GM18526 (cell line): ENCODE data around the gene GJA3.

ENCODE experiments used
- POLR2A ChIP-seq: IDR thresholded peaks from 3 replicates; pipeline ENCODE4 v1.6.1; 2011; ENCODE audit not compliant: insufficient read length; ENCODE audit errors: extremely low read depth

Gene GJA3

GRCh38 chr13:20146381-20146780 lies 14.5 kb downstream of the GJA3 start:
- no peak for TF ChIP-seq POLR2A

GRCh38 chr13:20145521-20145920 lies 15.3 kb downstream of the GJA3 start:
- no peak for TF ChIP-seq POLR2A

GRCh38 chr13:20144141-20144850 lies 16.6 kb downstream of the GJA3 start:
- no peak for TF ChIP-seq POLR2A

- TF ChIP-seq POLR2A = no peak
These were observed 17.8 kb downstream of the GJA3 start for GRCh38 chr13:20142927-20143480.

- TF ChIP-seq POLR2A = no peak
These were observed 18.6 kb downstream of the GJA3 start for GRCh38 chr13:20142023-20142926.

- TF ChIP-seq POLR2A = no peak
These were observed 19.4 kb downstream of the GJA3 start for GRCh38 chr13:20141238-20142022.

GRCh38 chr13:20140487-20140886 lies 20.4 kb downstream of the GJA3 start:
- TF ChIP-seq POLR2A = no peak

- TF ChIP-seq POLR2A = no peak
These were observed 23.0 kb downstream of the GJA3 start for GRCh38 chr13:20137875-20138274.

- no peak for TF ChIP-seq POLR2A
These were observed 23.8 kb downstream of the GJA3 start for GRCh38 chr13:20136781-20137703.

- no peak for TF ChIP-seq POLR2A
These were observed 26.1 kb downstream of the GJA3 start for GRCh38 chr13:20134732-20135131.

- TF ChIP-seq POLR2A = no peak
These were observed 28.7 kb downstream of the GJA3 start for GRCh38 chr13:20132052-20132634.

- TF ChIP-seq POLR2A = no peak
These were observed 29.6 kb downstream of the GJA3 start for GRCh38 chr13:20131057-20131832.

GRCh38 chr13:20130652-20131051 lies 30.2 kb downstream of the GJA3 start:
- TF ChIP-seq POLR2A = no peak
